Measurements from ENCODE around the gene PCDHA6.

DNA sequence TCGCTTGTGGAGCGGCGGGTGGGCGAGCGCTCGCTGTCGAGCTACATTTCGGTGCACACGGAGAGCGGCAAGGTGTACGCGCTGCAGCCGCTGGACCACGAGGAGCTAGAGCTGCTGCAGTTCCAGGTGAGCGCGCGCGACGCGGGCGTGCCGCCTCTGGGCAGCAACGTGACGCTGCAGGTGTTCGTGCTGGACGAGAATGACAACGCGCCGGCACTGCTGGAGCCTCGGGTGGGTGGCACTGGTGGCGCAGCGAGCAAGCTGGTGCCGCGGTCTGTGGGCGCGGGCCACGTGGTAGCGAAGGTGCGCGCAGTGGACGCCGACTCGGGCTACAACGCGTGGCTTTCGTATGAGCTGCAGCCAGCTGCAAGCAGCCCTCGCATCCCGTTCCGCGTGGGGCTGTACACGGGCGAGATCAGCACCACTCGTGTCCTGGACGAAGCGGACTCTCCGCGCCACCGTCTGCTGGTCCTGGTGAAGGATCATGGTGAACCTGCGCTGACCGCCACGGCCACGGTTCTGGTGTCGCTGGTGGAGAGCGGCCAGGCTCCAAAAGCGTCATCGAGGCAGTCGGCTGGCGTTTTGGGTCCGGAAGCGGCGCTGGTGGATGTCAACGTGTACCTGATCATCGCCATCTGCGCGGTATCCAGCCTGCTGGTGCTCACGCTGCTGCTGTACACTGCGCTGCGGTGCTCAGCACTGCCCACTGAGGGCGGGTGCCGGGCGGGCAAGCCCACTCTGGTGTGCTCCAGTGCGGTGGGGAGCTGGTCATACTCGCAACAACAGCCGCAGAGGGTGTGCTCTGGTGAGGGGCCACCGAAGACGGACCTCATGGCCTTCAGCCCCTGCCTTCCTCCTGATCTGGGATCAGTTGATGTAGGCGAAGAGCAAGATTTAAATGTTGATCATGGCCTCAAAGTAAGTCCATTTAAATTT, 15.3 kb downstream of the PCDHA6 start:
- TF ChIP-seq, protein P1, sequence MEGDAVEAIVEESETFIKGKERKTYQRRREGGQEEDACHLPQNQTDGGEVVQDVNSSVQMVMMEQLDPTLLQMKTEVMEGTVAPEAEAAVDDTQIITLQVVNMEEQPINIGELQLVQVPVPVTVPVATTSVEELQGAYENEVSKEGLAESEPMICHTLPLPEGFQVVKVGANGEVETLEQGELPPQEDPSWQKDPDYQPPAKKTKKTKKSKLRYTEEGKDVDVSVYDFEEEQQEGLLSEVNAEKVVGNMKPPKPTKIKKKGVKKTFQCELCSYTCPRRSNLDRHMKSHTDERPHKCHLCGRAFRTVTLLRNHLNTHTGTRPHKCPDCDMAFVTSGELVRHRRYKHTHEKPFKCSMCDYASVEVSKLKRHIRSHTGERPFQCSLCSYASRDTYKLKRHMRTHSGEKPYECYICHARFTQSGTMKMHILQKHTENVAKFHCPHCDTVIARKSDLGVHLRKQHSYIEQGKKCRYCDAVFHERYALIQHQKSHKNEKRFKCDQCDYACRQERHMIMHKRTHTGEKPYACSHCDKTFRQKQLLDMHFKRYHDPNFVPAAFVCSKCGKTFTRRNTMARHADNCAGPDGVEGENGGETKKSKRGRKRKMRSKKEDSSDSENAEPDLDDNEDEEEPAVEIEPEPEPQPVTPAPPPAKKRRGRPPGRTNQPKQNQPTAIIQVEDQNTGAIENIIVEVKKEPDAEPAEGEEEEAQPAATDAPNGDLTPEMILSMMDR (conservative IDR thresholded peaks at IDR 0.05; ENCODE audit: low read length) = no peak
- no peak for TF ChIP-seq EZH2phosphoT487 (IDR thresholded peaks at IDR 0.05; ENCODE audit: borderline replicate concordance, low read depth, low read length)
